H9 (cell line): ENCODE results near the gene CYP2W1. TPM values are rescaled to one million over a fixed set of nuclear protein-coding genes. Genes with fewer than 3 reads are reported as not detected.

Source experiments
- DNase-seq: peaks from one replicate; pipeline ENCODE4 v3.0.0-alpha.2; 2017
- H2AFZ ChIP-seq: one replicate; pipeline ENCODE4 v1.6.1; 2013; ENCODE audit warnings: mild to moderate bottlenecking, low read length, control low read depth, moderate library complexity
- H2AK5ac ChIP-seq: 2 replicates; pipeline ENCODE4 v1.6.1; 2013; ENCODE audit warnings: low read length, control low read depth, mixed read lengths; ENCODE audit not compliant: insufficient read length
- H2BK120ac ChIP-seq: one replicate; pipeline ENCODE4 v1.6.1; 2013; ENCODE audit warnings: low read depth, mild to moderate bottlenecking, low read length, control low read depth, inconsistent platforms; ENCODE audit not compliant: poor library complexity, severe bottlenecking
- H2BK12ac ChIP-seq: 2 replicates; pipeline ENCODE4 v1.6.1; 2013; ENCODE audit warnings: low read length, control low read depth, mixed read lengths, low read depth; ENCODE audit not compliant: insufficient read length
- H2BK15ac ChIP-seq: 2 replicates; pipeline ENCODE4 v1.6.1; 2013; ENCODE audit warnings: low read depth, low read length, control low read depth
- H2BK20ac ChIP-seq: one replicate; pipeline ENCODE4 v1.6.1; 2013; ENCODE audit warnings: low read depth, mild to moderate bottlenecking, low read length, control low read depth, inconsistent platforms; ENCODE audit not compliant: poor library complexity, severe bottlenecking
- H2BK5ac ChIP-seq: 2 replicates; pipeline ENCODE4 v1.6.1; 2013; ENCODE audit warnings: low read length, control low read depth, mixed read lengths; ENCODE audit not compliant: insufficient read length
- H3K14ac ChIP-seq: 2 replicates; pipeline ENCODE4 v1.6.1; 2013; ENCODE audit warnings: low read length, control low read depth; ENCODE audit not compliant: insufficient read depth
- H3K18ac ChIP-seq: 2 replicates; pipeline ENCODE4 v1.6.1; 2013; ENCODE audit warnings: low read depth, mild to moderate bottlenecking, mixed read lengths, low read length, control low read depth; ENCODE audit not compliant: insufficient read length
- H3K23ac ChIP-seq: 2 replicates; pipeline ENCODE4 v1.6.1; 2013; ENCODE audit warnings: low read length, control low read depth, mixed read lengths, low read depth; ENCODE audit not compliant: insufficient read length
- H3K23me2 ChIP-seq: 2 replicates; pipeline ENCODE4 v1.6.1; 2013; ENCODE audit warnings: low read depth, mild to moderate bottlenecking, mixed read lengths, low read length, control low read depth; ENCODE audit not compliant: insufficient read length, poor library complexity, severe bottlenecking
- H3K27ac ChIP-seq: 2 replicates; pipeline ENCODE4 v1.5.1; 2013; ENCODE audit warnings: low read length, control low read depth, mixed read lengths, low read depth; ENCODE audit not compliant: insufficient read length
- H3K27me3 ChIP-seq: 2 replicates; pipeline ENCODE4 v1.6.1; 2013; ENCODE audit warnings: low read length, control low read depth, inconsistent platforms; ENCODE audit not compliant: insufficient read depth
- H3K4ac ChIP-seq: 2 replicates; pipeline ENCODE4 v1.6.1; 2013; ENCODE audit warnings: low read depth, mild to moderate bottlenecking, control low read depth, inconsistent platforms, low read length, moderate library complexity
- H3K4me1 ChIP-seq: 2 replicates; pipeline ENCODE4 v1.6.1; 2013; ENCODE audit warnings: low read length, control low read depth, inconsistent platforms; ENCODE audit not compliant: insufficient read depth
- H3K4me2 ChIP-seq: 2 replicates; pipeline ENCODE4 v1.6.1; 2013; ENCODE audit warnings: low read length, control low read depth, mixed read lengths; ENCODE audit not compliant: insufficient read length, insufficient read depth
- H3K56ac ChIP-seq: 2 replicates; pipeline ENCODE4 v1.6.1; 2013; ENCODE audit warnings: low read depth, mild to moderate bottlenecking, mixed read lengths, low read length, control low read depth; ENCODE audit not compliant: insufficient read length
- H3K79me1 ChIP-seq: 2 replicates; pipeline ENCODE4 v1.6.1; 2013; ENCODE audit warnings: low read depth, mild to moderate bottlenecking, moderate library complexity, low read length, control low read depth, inconsistent platforms; ENCODE audit not compliant: insufficient read depth, poor library complexity, severe bottlenecking
- H3K79me2 ChIP-seq: 2 replicates; pipeline ENCODE4 v1.6.1; 2013; ENCODE audit warnings: low read length, control low read depth, inconsistent platforms; ENCODE audit not compliant: insufficient read depth
- H3K9ac ChIP-seq: 2 replicates; pipeline ENCODE4 v1.6.1; 2013; ENCODE audit warnings: low read length, control low read depth, mixed read lengths; ENCODE audit not compliant: insufficient read length; ENCODE audit errors: extremely low read depth
- H3K9me3 ChIP-seq: one replicate; pipeline ENCODE4 v1.6.1; 2013; ENCODE audit warnings: low read depth, low read length, inconsistent platforms; ENCODE audit not compliant: control insufficient read depth
- H3T11ph ChIP-seq: one replicate; pipeline ENCODE4 v1.6.1; 2013; ENCODE audit warnings: mild to moderate bottlenecking, low read length, control low read depth, inconsistent platforms
- H4K20me1 ChIP-seq: one replicate; pipeline ENCODE4 v1.6.1; 2013; ENCODE audit not compliant: control insufficient read depth, insufficient read length, insufficient read depth
- H4K5ac ChIP-seq: 2 replicates; pipeline ENCODE4 v1.6.1; 2013; ENCODE audit warnings: low read depth, mild to moderate bottlenecking, mixed read lengths, low read length, control low read depth; ENCODE audit not compliant: insufficient read length
- H4K8ac ChIP-seq: replicated peaks from 2 replicates; pipeline ENCODE4 v1.6.1; 2013; ENCODE audit warnings: low read length, control low read depth, mixed read lengths, low read depth; ENCODE audit not compliant: insufficient read length
- H4K91ac ChIP-seq: 2 replicates; pipeline ENCODE4 v1.6.1; 2013; ENCODE audit warnings: low read depth, mild to moderate bottlenecking, moderate library complexity, mixed read lengths, low read length, control low read depth; ENCODE audit not compliant: insufficient read length
- H3K27ac Mint-ChIP-seq, 3 experiments: 2 replicates in 2 of 3; 3 replicates in 1 of 3; pipeline ENCODE4 v1.8.0; 2020 to 2021; ENCODE audit warnings: mixed read lengths in 3 of 3, mild to moderate bottlenecking in 1 of 3, moderate library complexity in 1 of 3
- H3K27me3 Mint-ChIP-seq: 2 replicates; pipeline ENCODE4 v1.8.0; 2021; ENCODE audit warnings: low read depth, mild to moderate bottlenecking, moderate library complexity, mixed read lengths
- H3K36me3 Mint-ChIP-seq, 3 experiments: 2 replicates in 2 of 3; 3 replicates in 1 of 3; pipeline ENCODE4 v1.8.0; 2020 to 2021; ENCODE audit warnings: low read depth in 3 of 3, mixed read lengths in 3 of 3; ENCODE audit not compliant: insufficient read depth in 1 of 3
- H3K4me1 Mint-ChIP-seq, 2 experiments: 2 replicates each; pipeline ENCODE4 v1.8.0; 2020; ENCODE audit warnings: mixed read lengths in 2 of 2
- H3K4me3 Mint-ChIP-seq, 2 experiments: 2 replicates in 1 of 2; 3 replicates in 1 of 2; pipeline ENCODE4 v1.8.0; 2020 to 2021; ENCODE audit warnings: mild to moderate bottlenecking in 2 of 2, mixed read lengths in 2 of 2, moderate library complexity in 1 of 2
- H3K9me3 Mint-ChIP-seq, 2 experiments: 2 replicates in 1 of 2; 3 replicates in 1 of 2; pipeline ENCODE4 v1.8.0; 2020; ENCODE audit warnings: mild to moderate bottlenecking in 2 of 2, mixed read lengths in 2 of 2, moderate library complexity in 1 of 2
- WGBS: extraction: QIAGEN DNeasy Blood & Tissue Kit; methylation state at CpG from one replicate; pipeline ENCODE4 v1.1.7; 2013; ENCODE audit warnings: missing lambda C conversion rate, low lambda C conversion rate, mixed read lengths; ENCODE audit not compliant: insufficient read length; ENCODE audit errors: extremely low coverage; 5-methylcytosine and 5-hydroxymethylcytosine counted together
- total RNA-seq: library from RNA; stranded (reverse); gene quantifications from 2 replicates; pipeline ENCODE4 v1.2.1, GENCODE V29; 2021
- TF ChIP-seq, protein P1 (sequence below): fragments of 200-600 bp; sonication (generic); conservative IDR thresholded peaks from 3 replicates; pipeline ENCODE4 v1.8.0; 2021; ENCODE audit warnings: antibody characterized with exemption, mild to moderate bottlenecking

The CYP2W1 gene
- total RNA-seq, 1 experiment from 2014 or later = not detected

DNA sequence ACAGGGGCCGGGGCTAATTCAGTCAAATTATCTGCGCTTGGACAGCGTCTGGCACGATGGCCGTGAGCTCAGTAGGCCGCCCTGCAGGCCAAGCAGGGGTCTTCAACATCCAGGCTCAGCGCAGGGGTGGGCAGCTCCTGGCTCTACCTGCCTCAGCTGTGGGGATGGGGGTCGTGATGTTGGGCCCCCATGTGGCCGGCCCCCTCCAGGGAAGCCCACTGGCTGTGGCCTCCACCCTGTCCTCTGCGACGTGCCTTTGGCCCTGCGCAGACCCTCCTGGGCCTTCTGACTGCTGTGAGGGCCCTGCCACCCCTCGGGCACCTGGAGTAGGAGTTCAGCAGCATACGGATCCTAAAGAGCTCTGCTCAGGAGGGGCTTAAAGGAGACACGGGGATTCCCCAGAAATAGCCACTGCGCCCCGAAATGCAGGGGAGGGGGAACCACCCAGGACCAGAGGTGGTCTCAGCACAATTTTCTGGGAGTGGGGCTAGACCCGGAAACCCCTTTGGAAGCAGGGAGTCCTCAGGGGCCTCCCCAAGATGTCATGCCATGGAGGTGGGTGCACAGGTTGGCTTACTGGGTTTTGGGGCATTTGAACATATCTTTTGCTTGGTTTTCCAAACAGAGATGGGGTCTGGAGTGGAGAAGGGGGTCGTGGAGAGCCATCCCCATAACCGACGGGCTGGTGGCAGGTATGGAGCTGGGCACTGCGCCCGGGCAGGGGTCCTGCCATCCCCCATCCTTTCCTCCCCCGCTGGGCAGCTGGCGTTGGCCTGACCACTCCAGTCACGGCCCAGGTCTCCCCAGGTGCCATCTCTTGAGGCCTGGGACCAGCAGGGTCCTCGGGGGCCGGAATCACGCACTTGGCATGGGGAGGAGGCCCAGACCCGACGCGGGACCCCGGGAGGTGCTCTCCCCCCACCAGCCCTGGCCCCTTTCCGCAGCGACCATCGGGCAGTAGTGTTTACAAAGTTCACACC lies 24.5 kb upstream of the CYP2W1 start:
- Histone ChIP-seq H3K4me1 (no peaks in the 10 kb centered on the region), H3K18ac (no peak overlapping the region), H3K27ac (no peak overlapping the region), H4K5ac (no peak overlapping the region), H2BK15ac (no peak overlapping the region), H3K9me3 (no peaks in the 10 kb centered on the region), H3K56ac (no peak overlapping the region), H4K8ac (no peak overlapping the region), H4K20me1 (no peaks in the 10 kb centered on the region), H3K79me2 (no peaks in the 10 kb centered on the region), H2AFZ (no peak overlapping the region), H3K4me2 (no peak overlapping the region), H3K9ac (no peak overlapping the region), H3K23ac (no peak overlapping the region), H2BK5ac (no peak overlapping the region), H3K79me1 (no peaks in the 10 kb centered on the region), H2BK12ac (no peak overlapping the region), H4K91ac (no peak overlapping the region), H2BK120ac (no peak overlapping the region), H3K23me2 (peaks cover 4% of the 10 kb centered on the region), H3K14ac (no peak overlapping the region), H3K4ac (no peak overlapping the region), H2AK5ac (no peak overlapping the region), H3T11ph (no peak overlapping the region), H3K27me3 (no peaks in the 10 kb centered on the region; the same call in 1 of the 2 replicates), H2BK20ac (no peak overlapping the region)
- H3K4me3 Mint-ChIP-seq = no peak overlapping the region
- peaks cover 3 to 8% of the 10 kb centered on the region in 2 experiments for H3K4me1 Mint-ChIP-seq
- TF ChIP-seq, protein P1, sequence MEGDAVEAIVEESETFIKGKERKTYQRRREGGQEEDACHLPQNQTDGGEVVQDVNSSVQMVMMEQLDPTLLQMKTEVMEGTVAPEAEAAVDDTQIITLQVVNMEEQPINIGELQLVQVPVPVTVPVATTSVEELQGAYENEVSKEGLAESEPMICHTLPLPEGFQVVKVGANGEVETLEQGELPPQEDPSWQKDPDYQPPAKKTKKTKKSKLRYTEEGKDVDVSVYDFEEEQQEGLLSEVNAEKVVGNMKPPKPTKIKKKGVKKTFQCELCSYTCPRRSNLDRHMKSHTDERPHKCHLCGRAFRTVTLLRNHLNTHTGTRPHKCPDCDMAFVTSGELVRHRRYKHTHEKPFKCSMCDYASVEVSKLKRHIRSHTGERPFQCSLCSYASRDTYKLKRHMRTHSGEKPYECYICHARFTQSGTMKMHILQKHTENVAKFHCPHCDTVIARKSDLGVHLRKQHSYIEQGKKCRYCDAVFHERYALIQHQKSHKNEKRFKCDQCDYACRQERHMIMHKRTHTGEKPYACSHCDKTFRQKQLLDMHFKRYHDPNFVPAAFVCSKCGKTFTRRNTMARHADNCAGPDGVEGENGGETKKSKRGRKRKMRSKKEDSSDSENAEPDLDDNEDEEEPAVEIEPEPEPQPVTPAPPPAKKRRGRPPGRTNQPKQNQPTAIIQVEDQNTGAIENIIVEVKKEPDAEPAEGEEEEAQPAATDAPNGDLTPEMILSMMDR = peak; percentile 41; the same call in 1 of the 3 replicates
- no peaks in the 10 kb centered on the region; a peak in 1 of 7 replicates for H3K36me3 Mint-ChIP-seq
- H3K27ac Mint-ChIP-seq = no peak overlapping the region
- no CpG with 5 or more reads among the region's 36 CpGs for WGBS
- no peak for DNase-seq
- H3K27me3 Mint-ChIP-seq = peaks cover 21% of the 10 kb centered on the region
- H3K9me3 Mint-ChIP-seq = peaks cover 0 to 4% of the 10 kb centered on the region in 2 experiments; a peak in 1 of 5 replicates
